GM08714 (cell line): ENCODE data around the gene H3-3A.
"Not testable (repeated sequence)": the region's sequence is repeated elsewhere in the genome, so short reads cannot be mapped to it uniquely, and the experiment has no call there.

Experiments
- H3K4me3 ChIP-seq: fragments of 200-500 bp; sonication (Bioruptor generic); 2 replicates; pipeline ENCODE4 v1.5.1; 2014; ENCODE audit warnings: mild to moderate bottlenecking, low read length, inconsistent platforms
- ZNF274 ChIP-seq: IDR thresholded peaks from 2 replicates; pipeline ENCODE4 v1.6.1; 2012; ENCODE audit warnings: mild to moderate bottlenecking, low read depth, low read length

Gene H3-3A

DNA sequence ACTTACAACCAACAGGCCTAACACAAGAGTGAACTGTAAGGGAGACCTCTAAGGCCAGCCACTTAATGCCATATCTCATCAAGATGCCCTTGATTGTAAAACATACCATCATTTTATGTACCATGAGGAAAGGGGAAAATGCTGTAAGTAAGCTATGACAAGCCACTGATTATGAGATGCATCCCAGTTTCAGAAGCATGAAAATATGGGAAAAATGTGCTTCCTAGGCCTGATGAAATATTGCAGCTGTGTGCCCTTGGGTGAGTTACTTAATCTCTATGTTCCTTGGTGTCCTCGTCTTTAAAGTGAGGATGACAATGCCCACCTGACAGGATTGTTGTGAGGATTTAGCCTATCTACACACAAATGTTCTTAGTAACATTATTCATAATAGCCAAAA lies 28.9 kb downstream of the H3-3A start:
- TF ChIP-seq ZNF274, result no peak
- H3K4me3 ChIP-seq, result no peak overlapping the region

DNA sequence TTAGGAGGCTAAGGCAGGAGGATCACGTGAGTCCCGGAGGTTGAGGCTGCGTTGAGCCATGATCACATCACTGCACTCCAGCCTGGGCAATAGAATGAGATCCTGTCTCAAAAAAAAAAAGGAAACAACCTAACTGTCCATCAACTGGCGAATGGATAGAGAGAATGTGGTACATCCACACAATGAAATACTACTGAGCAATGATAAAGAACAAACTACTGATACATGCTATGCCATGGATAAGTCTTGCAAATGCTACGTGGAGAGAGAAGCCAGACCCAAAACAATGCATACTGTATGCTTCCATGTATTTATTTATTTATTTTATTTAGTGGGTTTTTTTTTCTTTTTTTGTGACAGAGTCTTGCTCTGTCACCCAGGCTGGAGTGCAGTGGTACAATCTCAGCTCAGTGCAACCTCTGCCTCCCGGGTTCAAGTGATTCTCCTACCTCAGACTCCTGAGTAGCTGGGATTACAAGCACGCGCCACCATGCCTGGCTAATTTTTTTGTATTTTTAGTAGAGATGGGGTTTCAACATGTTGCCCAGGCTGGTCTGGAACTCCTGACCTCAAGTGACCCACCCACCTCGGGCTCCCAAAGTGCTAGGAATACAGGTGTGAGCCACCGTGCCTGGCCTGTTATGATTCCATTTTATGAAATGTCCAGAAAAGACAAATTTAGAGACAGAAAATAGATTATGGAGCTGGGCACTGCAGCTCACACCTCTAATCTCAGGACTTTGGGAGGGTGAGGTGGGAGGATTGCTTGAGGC lies 29.7 kb downstream of the H3-3A start:
- not testable (repeated sequence) for H3K4me3 ChIP-seq

DNA sequence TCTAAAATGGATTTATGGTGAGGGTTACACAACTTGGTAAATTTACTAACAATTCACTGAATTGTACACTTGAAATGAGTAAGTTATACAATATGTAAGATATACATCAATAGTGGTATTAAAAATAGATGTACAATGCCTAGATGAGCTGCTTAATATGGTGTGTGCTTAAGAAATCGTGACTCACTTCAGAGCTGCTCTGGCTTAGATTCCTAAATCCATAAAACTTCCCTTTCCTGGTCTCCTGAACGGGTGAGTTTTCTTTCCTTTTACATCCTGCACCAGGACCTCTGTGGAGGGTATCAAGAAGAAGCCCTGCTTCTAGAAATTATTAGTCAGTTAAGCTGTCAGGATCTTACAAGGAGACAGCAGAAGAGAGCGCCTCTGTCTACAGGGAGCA lies 30.4 kb downstream of the H3-3A start:
- no peak for TF ChIP-seq ZNF274
- H3K4me3 ChIP-seq, result no peak overlapping the region

DNA sequence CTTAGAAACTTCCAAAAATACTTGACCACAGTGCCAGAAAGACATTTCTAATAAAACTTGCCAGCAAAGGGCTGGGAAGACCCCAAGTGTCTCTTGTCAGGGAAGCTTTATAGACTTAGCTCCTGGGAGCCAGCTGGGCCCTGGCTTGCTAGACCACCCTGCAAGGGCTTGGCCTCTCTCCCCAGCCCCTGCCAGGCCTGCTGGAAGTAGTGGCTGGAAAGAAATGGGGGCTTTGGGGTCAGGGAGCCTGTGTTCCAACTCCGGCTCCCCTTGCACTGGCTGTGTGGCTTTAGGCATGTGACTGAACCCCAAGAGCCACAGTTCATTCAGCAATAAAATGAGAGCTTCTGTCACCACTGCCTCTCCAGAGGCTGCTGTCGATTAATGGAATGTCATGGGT lies 31.1 kb downstream of the H3-3A start:
- no peak for TF ChIP-seq ZNF274
- no peak overlapping the region for H3K4me3 ChIP-seq

DNA sequence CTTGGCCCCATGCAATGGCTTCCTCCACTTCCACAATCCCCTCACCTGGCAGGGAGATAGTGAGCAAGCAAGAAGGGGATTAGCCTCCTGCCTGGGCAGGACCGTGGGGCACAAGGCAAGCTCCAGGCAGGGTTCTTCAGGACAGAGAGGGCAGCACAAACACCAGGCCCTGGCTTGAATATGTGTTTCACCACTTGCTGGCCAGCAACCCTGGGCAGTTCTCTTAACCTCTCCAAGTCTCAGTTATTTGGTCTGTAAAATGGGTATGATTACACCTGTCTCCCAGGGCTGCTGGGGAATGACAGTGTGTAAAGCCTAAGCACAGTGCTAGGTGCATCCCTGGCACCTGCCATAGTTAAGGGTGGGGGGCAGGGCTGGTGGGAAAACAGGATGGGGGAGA lies 31.9 kb downstream of the H3-3A start:
- TF ChIP-seq ZNF274, result no peak
- H3K4me3 ChIP-seq, result no peak overlapping the region

DNA sequence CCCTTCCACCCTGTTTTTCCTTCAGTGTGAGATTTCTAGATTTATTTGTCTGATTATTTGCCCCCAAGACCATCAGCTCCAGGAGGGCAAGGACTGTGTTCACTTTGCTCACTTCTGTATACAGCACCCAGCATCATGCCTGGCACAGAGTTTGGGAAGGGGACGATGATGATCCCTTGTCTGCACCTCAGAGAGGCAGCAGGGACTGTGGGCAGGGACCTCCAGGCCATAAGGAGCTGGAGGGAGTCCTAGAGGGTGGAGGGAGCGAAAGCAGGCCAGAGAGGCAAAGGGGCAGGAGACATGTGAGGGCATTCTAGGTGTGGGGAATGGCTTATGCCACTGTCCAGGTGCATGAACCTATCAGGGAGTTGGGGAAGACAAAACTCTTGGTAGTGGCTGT lies 32.8 kb downstream of the H3-3A start:
- no peak for TF ChIP-seq ZNF274
- no peak overlapping the region for H3K4me3 ChIP-seq

DNA sequence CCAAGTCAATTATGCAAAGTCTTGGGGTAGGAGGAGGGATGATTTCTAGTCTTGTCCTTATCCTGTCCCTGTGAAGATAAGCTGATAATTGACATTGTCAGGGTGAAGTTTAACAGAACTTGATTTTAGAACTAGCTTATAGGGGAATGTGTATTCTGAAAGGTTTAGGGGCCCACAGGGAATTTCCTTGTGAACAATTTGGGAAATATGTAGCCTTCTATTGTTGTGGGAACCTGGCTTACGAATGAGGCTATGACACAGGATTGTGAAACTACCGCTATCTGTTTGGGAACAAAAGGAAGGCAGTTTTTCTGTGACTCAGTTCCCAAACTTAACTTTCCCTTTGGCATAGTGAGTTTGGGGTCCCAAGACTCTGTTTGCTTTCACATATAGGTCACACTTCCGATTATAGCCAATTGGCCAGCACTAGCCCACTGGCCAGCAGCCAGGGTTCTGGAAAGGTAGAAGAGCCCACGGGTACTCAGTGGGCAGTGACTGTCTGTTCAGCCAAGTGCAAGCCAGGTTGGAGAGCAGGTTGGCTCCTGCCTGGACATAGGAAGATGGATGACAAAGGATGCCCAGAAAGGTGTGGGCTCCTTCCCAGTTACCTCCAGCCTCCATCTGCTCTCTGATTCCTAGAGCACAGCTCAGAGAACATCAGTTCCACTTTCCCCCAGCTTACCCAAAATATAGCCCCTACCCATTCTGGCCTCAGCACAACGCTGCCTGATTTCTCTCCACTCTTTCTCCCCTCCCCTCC lies 35.5 kb downstream of the H3-3A start:
- TF ChIP-seq ZNF274, result no peak
- no peak overlapping the region for H3K4me3 ChIP-seq

DNA sequence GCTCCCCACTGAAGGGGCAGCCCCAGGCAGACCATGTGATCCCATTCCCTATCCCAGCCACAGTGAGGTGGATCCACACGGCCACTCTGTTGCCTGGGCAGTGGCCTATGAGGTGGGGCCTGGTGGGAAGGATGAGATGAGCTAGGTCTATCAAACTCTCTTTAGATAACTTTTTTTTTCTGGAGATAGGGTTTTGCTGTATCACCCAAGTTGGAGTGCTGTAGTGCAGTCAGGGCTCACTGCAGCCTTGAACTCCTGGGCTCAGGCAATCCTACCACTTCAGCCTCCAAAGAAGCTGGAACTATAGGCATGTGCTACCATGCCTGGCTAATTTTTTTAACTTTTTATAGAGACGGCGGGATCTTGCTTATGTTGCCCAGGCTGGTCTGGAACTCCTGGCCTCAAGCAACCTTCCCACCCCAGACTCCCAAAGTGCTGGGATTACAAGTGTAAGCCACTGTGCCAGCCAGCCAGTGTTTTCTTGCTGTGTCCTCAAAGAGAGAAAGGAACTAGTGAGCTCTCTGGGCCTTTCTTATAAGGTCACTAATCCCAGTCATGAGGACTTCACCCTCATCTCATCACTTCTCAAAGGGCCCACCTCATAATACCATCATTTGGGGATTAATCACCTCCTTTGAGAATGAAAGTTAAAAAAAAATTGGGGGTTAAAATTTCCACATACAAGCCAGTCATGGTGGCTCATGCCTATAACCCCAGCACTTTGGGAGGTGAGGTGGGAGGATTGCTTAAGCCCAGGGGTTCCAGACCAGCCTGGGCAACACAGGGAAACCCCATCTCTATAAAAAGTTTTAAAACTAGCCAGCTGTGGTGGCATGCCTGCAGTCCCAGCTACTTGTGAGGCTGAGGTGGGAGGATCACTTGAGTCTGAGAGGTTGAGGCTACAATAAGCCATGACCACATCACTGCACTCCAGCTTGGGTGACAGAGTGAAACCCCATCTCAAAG lies 36.6 kb downstream of the H3-3A start:
- no peak for TF ChIP-seq ZNF274
- H3K4me3 ChIP-seq, result no peak overlapping the region

DNA sequence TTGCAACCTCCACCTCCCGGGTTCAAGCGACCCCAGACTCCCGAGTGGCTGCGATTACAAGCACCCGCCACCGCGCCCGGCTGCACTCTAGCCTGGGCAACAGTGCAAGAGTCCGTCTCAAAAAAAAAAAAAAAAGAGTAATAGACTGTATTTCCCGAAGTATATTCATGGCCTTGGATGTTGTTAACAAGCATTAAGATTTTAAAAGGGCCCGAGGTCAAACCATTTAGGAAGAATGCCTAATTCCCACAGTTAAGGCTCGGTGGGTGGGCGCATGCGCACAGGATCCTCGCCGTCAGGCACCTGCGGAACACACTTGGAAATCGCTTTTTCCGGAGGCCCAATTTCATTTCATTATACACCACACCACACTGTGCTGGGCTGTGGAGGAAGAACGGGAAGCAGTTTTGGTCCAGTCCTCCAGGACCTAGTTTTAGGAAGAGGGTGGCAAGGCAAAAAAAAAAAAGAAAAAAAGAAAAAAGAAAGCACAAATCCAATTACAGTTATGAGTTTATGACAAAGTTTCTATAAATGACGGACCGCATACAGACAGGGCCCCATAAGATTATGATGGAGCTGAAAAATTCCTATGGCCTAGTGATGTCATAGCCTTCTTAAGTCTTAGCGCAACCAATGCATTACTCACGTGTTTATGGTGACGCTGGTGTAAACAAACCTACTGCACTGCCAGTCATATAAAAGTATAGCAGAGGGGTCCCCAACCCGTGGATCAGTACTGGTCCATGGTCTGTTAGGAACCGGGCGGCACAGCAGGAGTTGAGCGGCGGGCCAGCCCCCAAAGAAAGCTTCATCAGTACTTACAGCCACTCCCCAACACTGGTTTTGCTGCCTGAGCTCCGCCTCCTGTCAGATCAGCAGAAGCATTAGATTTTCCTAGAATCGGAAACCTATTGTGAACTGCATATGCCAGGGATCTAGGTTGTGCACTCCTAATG lies 38.2 kb downstream of the H3-3A start:
- TF ChIP-seq ZNF274, result no peak
- H3K4me3 ChIP-seq, result peak overlapping the region; percentile 46

DNA sequence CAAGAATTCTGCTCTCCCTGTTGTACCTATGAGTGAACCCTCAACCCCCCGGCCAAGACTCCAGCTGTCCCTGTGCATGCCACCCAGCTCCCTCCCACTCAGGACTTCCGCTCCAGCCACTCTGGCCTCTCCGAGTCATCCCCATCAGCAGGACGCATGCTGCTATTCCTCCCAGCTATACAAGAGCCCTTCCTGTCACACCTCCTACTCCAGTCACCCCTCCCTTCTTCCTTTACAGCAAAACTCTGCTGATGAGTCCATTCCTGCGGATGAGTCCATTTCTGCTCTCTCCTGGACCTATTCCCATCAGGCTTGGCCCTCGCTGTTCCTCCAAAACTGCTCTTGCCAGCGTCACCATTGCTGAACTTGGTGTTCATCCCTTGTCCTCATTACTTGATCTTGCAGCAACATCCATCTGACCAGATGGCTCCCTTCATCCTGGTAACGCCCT lies 42.2 kb downstream of the H3-3A start:
- H3K4me3 ChIP-seq, result no peak overlapping the region
- TF ChIP-seq ZNF274, result no peak

DNA sequence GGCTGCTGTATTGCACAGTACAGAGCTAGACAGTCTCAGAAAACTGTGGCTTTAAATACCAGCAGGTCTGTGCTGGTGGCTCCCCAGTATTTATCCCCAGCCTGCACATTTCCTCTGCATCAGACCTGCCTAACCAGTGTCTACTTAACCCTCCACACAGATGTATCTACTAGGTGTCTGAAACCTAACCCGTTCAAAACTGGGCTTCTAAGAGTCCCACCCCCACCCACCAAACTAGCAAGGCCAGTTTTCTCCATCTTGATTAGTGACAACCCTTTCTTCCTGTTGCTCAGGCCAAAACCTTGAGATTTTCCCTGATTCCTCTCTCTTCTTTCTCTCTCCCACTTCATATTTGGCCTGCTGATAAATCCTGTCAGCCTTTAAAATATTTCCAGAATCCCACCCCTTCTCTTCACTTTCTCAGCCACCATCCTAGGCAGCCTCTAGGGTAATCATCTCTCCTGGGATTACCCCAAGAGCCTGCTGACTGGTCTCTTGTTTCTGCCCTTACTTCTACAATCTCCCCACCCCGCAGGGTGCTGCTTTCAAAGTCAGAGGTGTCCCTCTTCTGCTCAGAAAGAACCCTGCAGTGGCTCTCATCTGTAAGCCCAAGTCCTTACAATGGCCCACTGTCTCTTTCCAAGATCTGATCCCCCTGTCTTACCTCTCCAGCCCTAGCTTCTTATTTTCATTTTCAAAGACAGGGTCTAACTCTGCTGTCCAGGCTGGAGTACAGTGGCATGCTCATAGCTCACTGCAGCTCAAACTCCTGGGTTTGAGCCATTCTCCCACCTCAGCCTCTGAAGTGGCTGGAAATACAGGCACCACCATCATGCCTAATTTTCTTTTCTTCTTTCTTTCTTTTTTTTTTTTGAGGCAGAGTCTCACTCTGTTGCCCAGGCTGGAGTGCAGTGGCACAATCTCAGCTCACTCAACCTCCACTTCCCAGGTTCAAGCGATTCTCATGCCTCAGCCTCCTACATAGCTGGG lies 45.2 kb downstream of the H3-3A start:
- no peak overlapping the region for H3K4me3 ChIP-seq
- TF ChIP-seq ZNF274, result no peak
